SU-DHL-6 (cell line): ENCODE data around the gene KMT2A.
A peak's percentile ranks its signal among the peaks of the same experiment; 100 is the strongest.

Experiments
- H2AFZ ChIP-seq: fragments of 200-600 bp; sonication (generic); 2 replicates; pipeline ENCODE4 v1.6.1; 2014; ENCODE audit warnings: low read depth, mild to moderate bottlenecking, moderate library complexity, mixed read lengths, antibody characterized with exemption, low read length; ENCODE audit not compliant: severe bottlenecking
- H3F3A ChIP-seq: fragments of 200-600 bp; shearing (Covaris generic); 2 replicates; pipeline ENCODE4 v1.6.0; 2016; ENCODE audit warnings: antibody characterized with exemption, mild to moderate bottlenecking; ENCODE audit not compliant: insufficient read depth
- H3K27ac ChIP-seq: fragments of 200-600 bp; sonication (generic); 2 replicates; pipeline ENCODE4 v1.5.1; 2016; ENCODE audit warnings: low read depth, mild to moderate bottlenecking, low read length, moderate library complexity, mixed read lengths
- H3K27me3 ChIP-seq: fragments of 200-600 bp; sonication (generic), shearing (Covaris generic); 2 replicates; pipeline ENCODE4 v1.6.0; 2014; ENCODE audit warnings: mild to moderate bottlenecking, low read length
- H3K36me3 ChIP-seq: fragments of 200-600 bp; sonication (generic); 2 replicates; pipeline ENCODE4 v1.6.1; 2014; ENCODE audit warnings: mild to moderate bottlenecking, low read length, mixed read lengths
- H3K4me2 ChIP-seq: fragments of 300-600, 200-600 bp; shearing (Covaris generic), sonication (generic); 2 replicates; pipeline ENCODE4 v1.6.0; 2014; ENCODE audit warnings: low read length, low read depth, mild to moderate bottlenecking; ENCODE audit not compliant: poor library complexity, severe bottlenecking
- H3K4me3 ChIP-seq: fragments of 200-600 bp; sonication (generic); 2 replicates; pipeline ENCODE4 v1.5.1; 2014; ENCODE audit warnings: antibody characterized with exemption, low read length, mild to moderate bottlenecking, mixed read lengths; ENCODE audit not compliant: insufficient read depth, poor library complexity, severe bottlenecking
- H3K79me2 ChIP-seq: fragments of 200-600 bp; sonication (generic); 2 replicates; pipeline ENCODE4 v1.6.1; 2014; ENCODE audit warnings: mild to moderate bottlenecking, low read length, moderate library complexity; ENCODE audit not compliant: insufficient read depth
- H3K9ac ChIP-seq: fragments of 200-600 bp; sonication (generic); 2 replicates; pipeline ENCODE4 v1.7.0; 2014; ENCODE audit warnings: mild to moderate bottlenecking, low read length
- H3K9me2 ChIP-seq: fragments of 200-600 bp; sonication (generic); replicated peaks from 2 replicates; pipeline ENCODE4 v1.6.1; 2014; ENCODE audit warnings: low read length; ENCODE audit not compliant: insufficient read depth
- H3K9me3 ChIP-seq: fragments of 200-600 bp; sonication (generic); 2 replicates; pipeline ENCODE4 v1.6.1; 2014; ENCODE audit warnings: low read length, mixed read lengths; ENCODE audit not compliant: insufficient read depth
- H4K20me1 ChIP-seq: fragments of 200-600 bp; sonication (generic); 2 replicates; pipeline ENCODE4 v1.6.1; 2014; ENCODE audit warnings: low read depth, mild to moderate bottlenecking, antibody characterized with exemption, low read length, moderate library complexity, mixed read lengths
- CTCF ChIP-seq: fragments of 200-600 bp; sonication (generic); IDR thresholded peaks from one replicate; pipeline ENCODE4 v1.5.1; 2017; ENCODE audit warnings: antibody characterized with exemption, mild to moderate bottlenecking, low read length, moderate library complexity; ENCODE audit not compliant: insufficient read depth, poor library complexity, severe bottlenecking
- EZH2phosphoT487 ChIP-seq: fragments of 200-600 bp; sonication (generic), shearing (Covaris generic); conservative IDR thresholded peaks from 2 replicates; pipeline ENCODE4 v1.6.1; 2018; ENCODE audit warnings: mild to moderate bottlenecking, antibody characterized with exemption, low read length, moderate library complexity, mixed read lengths

The KMT2A gene

GRCh38 chr11:118572981-118573550 lies 136.8 kb downstream of the KMT2A start:
- Histone ChIP-seq H3K9me2 (no peaks in the 10 kb centered on the region), H3K27ac (peak overlapping the region; percentile 70), H2AFZ (peak overlapping the region; percentile 84), H3K27me3 (no peaks in the 10 kb centered on the region), H3F3A (peaks cover 5% of the 10 kb centered on the region), H3K4me2 (peak overlapping the region; percentile 71), H4K20me1 (peaks cover 28% of the 10 kb centered on the region), H3K9me3 (no peaks in the 10 kb centered on the region), H3K79me2 (peaks cover 58% of the 10 kb centered on the region), H3K36me3 (0 out of 2 replicates have a peak, but pooled peaks cover 2% of the 10 kb centered on the region), H3K4me3 (peak overlapping the region; percentile 99), H3K9ac (peak overlapping the region; percentile 99)
- TF ChIP-seq CTCF (no peak), EZH2phosphoT487 (no peak)

DNA sequence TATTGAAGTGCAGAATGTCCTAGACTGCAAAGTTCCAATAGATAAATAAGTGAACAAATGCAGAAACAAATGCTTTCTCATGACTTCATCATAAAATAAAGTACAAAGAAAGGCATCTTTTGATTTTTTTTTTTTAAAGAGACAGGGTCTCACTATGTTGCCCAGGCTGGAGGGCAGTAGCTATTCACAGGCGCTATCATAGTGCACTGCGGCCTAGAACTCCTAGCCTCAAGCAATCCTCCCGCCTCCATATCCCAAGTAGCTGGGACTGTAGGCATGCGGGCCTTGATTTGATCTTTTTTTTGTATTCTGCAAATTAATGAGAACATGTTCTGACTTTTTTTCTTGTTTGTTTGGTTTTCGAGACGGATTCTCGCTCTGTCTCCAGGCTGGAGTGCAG lies 138.3 kb downstream of the KMT2A start:
- no peak for TF ChIP-seq CTCF
- no peak for TF ChIP-seq EZH2phosphoT487

More for the DNA sequence above, 138.3 kb downstream of the KMT2A start:
- H4K20me1 ChIP-seq, result peaks cover 28% of the 10 kb centered on the region
- H3K79me2 ChIP-seq, result peaks cover 72% of the 10 kb centered on the region
- H3K9ac ChIP-seq, result no peak overlapping the region
- no peak overlapping the region for H2AFZ ChIP-seq
- H3K36me3 ChIP-seq, result 0 out of 2 replicates have a peak, but pooled peaks cover 2% of the 10 kb centered on the region
- H3K4me3 ChIP-seq, result no peak overlapping the region
- H3K9me3 ChIP-seq, result no peaks in the 10 kb centered on the region
- peak overlapping the region; percentile 71 for H3K4me2 ChIP-seq
- peaks cover 5% of the 10 kb centered on the region for H3F3A ChIP-seq
- no peak overlapping the region for H3K27ac ChIP-seq
- H3K9me2 ChIP-seq, result no peaks in the 10 kb centered on the region
- no peaks in the 10 kb centered on the region for H3K27me3 ChIP-seq
